Astrocyte of the hippocampus (primary cell): ENCODE measurements around the gene SHOC2.
"Not testable (repeated sequence)": the region's sequence is repeated elsewhere in the genome, so short reads cannot be mapped to it uniquely, and the experiment has no call there.

Experiments used
- DNase-seq: peaks from one replicate; pipeline ENCODE4 v3.0.0; 2011; ENCODE audit warnings: low read depth, low spot score

Gene SHOC2

DNA sequence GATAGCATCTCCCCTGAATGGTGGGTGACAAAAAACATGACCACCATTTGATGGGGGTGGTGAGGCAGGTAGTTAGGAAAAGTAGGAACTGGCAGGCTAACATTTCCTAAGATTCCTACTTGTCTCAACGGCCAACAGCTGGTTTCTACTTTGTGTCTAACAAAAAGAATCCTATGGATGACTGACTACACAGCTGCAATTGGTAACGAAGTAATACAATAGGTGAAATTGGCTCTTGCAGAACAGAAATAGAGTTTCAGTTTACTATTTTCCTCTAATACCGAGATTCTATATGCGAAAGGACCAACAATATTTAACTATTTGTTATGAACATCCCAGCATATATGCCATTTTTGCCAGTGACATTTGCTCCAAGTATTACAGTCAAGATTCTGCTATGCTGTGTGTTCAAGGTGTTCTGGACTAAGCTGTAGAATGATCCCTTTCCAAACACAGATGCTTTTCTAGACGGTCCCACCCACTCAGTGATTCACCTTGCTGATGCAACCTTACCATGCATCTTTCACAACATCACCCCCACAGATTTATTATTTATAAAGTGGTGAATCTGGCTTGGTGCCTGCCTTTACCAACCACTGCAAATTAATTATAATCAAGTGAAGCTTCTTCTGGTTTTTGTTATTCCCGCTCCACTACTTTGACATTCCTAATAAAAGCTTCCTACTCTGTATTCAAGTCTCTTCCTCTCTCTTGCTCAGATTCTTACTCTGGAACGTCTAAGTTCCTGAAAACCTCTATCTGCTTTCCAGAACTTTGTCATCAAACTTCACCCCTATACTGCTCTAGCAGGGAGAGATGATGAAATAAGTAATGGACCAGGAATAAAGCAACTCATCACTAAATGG is 17.2 kb upstream of the SHOC2 start:
- DNase-seq = peak; percentile 38

DNA sequence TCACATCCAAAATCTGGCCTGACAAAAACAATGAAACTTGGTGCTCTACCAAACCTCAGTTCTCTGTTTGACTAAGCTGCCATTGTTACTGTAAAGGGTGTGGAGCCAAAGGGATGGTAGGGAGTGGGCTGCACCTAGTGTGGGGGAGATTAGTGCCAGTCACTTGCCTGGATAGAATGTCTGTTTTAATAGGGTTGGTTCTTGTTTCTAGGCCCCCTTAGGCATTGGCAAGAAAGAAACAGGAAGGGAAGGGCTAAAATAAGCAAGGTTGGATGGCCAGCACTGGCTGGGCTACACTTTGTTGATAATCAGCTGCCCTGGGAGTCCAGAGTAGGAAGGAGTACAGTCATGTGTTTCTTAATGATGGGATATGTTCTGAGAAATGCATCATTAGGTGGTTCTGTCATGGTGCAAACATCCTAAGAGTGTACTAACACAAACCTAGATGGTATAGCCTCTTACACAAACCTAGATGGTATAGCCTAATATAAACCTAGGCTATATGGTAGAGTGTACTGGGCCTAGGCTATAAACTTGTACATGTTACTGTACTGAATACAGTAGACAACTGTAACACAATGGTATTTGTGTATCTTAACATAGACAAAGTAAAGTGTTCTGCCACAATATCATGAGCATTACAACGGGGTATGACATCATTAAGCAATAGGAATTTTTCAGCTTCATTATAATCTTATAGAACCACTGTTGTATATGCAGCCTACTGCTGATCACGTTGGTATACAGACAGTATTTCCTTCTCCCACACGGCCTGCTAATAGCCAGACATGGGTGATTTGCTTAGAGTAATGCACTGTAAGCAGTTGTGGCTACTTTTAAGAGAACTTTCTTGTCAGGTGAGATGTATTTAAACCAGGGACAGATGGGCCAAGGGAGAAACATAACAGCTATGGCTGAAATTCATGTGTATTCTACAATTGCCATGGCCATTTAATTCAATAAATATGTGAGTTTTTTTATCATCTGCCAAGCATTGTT is 15.8 kb upstream of the SHOC2 start:
- no peak for DNase-seq

DNA sequence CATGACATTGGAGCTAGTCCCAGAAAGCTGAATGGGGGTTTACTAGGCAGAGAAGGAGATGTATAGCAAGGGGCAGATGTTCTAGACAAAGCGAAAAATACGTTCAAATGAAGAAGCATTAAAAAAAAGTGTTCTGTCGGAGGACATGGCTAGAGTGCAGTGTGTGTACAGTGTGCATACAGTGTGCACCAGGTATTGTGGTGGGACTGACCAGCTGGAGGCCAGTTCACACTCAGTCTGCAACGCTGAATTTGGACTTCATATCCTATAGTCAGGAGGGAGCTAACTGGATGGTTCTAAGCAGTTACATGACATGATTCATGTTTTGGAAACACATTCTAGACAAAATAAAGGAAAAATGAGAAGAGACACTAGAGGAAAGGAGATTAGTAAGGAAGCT is 9.3 kb upstream of the SHOC2 start:
- no peak for DNase-seq

DNA sequence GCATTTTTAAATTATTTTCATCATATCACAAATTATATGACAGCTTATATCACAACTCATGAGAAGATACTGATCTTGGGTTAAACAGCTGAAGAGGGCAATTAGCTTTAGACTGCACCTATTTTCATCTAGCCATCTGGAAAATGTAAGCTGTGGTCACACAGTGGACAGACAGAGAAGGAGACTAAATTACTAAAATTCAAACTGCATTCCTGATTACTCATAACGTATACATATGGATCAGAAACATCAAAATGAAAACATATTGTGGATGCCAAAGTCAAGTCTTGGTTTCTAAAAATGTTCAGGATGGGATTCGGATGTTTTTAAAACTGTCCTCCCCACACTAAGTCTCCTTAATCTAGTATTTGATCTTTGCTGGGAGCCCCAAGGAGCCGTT is 7.0 kb upstream of the SHOC2 start:
- peak; percentile 44 for DNase-seq

DNA sequence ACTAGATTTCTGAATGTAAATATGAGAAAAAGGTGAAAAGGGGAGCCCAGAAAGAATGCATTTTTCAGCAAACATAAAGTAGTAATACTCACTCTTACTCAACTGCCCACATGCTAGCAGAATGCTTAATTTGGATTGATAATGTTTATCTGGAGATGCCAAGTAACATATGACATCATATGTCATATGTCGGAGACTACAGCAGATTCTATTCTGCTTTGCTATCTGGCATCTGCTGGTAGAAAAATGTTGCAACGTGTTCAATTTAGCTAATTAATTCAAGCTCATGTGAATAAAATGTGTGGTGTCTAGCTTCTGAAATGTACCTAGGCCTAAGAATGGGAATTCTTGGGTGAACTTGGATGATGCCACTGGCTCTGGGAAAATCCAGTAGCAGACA is 5.0 kb upstream of the SHOC2 start:
- DNase-seq = no peak

DNA sequence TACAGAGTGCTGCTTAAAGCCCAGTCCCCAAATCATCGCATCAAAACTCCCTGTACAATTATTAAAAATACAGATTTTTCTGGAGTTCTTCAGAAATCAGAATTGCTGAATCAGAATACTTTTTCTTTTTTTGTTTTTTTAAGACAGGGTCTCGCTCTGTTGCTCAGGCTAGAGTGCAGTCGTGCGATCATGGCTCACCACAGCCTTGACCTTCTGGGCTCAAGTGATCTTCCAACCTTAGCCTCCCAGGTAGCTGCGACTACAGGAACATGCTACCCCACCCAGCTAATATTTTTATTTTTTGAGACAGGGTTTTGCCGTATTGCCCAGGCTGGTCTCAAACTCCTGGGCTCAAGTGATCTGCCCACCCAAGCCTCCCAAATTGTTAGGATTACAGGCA is 4.4 kb upstream of the SHOC2 start:
- DNase-seq = no peak

DNA sequence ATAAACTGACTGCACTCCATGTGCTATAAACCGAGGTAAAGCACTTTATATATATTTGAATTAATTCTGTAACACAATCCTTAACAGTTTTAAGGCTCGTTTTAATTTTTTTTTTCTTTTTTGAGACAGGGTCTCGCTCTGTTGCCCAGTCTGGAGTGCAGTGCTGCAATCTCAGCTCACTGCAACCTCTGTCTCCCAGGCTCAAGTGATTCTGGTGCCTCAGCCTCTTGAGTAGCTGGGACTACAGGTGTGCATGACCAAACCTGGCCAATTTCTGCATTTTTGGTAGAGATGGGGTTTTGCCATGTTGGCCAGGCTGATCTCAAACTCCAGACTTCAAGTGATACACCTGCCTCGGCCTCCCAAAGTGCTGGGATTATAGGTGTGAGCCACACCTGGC is 3.8 kb upstream of the SHOC2 start:
- DNase-seq = not testable (repeated sequence)

DNA sequence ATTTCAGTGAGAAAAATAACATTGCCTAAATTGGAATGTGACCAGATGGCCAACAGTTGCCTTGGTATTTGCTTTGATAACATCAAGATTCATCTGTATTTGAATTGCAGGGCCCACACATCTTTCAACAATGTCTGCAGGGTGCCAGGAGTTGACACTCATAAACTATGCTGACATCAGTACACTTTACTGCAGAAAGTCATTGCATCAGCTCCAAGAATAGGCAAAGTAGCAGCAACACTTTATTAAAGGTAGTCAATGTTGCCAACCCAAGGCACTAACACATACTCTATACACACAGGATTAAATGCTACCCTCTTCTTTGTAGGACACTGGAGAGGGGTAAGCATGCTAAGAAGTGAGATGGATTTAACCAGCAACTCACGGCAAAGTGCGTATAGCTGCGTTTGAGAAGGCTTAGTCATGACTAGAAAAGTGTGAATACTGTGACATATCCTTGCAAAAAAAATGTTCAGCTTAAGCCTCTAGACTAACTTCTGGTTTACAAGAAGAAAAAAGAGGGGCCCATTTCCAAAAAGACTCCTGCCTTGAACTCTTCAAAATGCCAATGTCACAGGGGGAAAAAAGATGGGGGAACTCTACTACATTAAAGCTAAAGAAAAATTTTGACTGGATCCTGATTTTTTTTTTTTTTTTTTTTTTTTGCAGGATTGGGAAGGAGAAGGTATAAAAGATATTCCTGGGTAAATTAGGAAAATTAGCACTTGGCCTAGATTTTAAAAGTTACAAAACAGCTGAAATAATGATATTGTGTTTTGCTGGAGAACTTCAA is 2.7 kb upstream of the SHOC2 start:
- DNase-seq = peak; percentile 77

DNA sequence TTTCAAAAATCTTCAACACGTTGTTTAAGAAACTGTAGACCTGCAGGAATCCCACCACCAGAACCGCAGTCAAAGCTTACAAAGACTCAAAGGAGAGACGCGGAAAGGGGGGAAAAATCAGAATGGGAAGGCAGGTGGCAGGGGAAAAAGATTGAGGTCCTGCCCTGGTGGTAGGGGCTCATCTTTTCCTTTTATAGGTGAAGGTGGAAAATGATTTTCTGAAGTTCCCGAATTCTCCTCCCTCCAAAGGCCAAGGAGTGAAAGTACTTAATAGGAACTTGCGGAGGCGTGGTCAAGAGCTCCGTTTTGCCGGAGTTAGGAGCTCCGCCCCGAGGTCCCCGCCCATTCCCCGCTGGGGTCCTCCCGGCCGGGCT is 1.1 kb upstream of the SHOC2 start:
- DNase-seq = peak; percentile 98

DNA sequence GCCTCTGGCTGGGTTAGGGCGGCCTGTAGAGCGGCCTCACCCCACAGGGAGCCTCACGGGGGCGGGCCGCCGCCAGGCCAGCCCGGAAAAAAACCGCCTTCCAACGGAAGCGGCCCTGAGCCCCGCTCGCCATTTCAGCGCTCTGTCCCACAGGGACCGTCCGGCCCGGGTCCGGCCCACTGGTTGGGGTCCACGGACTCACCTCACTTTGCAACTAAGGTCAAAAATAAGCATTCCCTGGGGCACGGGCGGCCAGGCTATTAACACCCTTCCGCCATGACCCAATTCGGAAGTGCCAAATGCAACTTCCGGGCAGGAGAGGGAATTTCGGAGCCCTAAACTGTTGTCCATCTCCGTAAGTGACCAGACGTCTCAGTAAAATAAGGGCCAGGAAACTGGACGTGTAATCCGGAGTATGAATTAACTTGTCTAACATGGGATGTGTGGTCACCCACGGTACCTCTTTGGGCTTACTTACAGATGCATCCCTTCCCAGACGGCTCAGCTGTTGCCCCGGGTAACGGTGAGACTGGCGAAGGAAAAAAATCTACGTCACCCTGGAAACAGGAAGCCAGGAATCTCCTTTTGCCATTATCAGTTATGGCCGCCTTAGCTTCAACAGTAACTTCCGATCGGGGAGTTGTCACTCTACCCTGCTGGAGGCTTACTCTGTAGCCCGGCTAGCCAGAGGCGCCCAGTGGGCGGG is 608 bp upstream of the SHOC2 start, which contains the start of gene BBIP1:
Gene BBIP1 (minus strand): TSS at position 538 of the 706 bp plus-strand sequence. CDS start 1,023 bp downstream, outside the sequence.
- peak; percentile 100 for DNase-seq

DNA sequence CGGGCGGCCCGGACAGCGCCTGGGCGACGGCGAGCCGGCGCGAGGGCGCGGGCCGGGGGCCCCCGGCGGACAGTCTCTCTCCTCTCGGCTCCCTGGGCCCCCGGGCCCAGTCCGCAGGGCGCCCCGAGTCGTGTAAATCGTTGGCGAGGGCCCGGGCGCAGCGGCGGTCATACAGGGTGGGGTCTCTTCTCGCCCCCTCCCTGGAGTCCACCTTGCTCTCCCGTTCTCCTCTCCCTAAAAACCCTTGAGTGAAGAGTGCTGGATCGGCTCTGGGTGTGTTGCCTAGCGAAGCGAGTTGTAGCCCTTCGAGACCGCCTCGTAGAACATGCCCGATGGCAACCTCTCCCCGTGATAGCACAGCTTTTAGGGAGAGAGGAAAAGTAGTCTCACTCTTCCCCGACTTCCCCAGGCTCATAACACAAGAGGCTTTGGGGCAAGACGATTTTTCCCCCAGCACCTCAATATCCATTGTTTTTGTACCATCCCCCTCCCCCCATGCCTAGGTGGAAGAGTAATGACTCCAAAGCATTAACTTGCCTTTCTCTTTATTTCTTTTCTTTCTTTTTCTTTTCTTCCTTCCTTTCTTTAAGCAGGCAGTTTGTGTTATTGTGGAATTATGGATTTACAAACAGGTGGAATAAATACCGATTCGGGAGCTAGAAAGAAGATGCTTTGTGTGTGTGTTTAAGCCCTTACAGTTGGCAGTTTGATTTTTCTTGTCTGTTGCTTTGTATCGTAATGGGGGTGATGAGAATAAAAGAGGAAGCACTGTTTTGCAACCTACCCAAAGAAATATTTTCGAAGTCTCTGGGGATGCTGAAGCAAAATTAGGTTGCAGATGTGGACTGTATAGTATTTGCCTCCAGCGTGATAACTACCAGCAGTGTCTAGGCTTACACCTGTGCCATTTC is 822 bp downstream of the SHOC2 start:
- DNase-seq = peak; percentile 58

DNA sequence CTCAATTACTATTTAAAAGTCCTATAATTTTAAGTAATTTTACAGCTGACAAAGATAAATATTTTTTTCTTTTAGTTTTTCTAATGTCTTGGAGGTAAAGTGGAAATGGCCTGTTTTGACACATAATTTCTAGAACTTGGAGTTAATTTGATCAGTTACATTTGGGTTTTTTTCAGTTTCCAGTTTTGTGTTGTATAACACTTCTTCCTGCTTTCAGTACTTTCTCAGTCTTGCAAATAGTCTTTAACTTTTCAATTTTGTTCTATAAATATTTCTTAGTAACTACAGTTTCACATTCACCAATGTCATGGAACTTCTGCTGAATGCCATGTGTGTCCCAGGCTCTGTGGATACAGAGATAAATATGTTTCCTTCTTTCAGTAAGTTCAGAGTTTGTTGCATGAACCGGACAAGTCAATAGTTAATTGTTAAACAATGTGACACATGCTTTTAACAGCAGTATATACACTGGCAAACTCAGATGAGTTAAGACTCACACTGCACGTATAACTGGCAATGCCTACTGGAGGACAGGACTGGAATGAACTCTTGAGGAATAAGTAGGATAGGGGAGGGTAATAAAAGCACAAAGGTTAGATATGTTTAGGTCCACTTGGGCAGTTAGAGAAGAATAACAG is 4.6 kb downstream of the SHOC2 start:
- DNase-seq = no peak

DNA sequence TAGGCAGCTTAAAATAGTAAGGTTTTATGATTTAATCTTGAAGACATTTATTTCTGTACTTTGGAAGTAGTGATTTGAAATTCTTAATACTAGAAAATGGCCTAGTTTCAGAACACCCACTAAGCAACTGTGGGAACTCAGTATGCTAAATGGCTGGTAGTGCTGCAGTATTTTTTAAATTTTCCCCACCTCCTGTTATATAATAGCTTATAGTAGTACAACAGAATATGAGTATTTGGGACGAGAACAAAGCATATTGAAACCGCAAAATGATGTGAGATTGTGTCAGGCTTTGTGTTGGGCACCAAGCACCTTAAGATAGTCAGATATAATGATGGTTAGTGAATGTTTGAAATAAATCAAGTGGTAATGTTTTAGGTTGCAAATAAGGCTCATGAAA is 8.1 kb downstream of the SHOC2 start:
- DNase-seq = no peak

DNA sequence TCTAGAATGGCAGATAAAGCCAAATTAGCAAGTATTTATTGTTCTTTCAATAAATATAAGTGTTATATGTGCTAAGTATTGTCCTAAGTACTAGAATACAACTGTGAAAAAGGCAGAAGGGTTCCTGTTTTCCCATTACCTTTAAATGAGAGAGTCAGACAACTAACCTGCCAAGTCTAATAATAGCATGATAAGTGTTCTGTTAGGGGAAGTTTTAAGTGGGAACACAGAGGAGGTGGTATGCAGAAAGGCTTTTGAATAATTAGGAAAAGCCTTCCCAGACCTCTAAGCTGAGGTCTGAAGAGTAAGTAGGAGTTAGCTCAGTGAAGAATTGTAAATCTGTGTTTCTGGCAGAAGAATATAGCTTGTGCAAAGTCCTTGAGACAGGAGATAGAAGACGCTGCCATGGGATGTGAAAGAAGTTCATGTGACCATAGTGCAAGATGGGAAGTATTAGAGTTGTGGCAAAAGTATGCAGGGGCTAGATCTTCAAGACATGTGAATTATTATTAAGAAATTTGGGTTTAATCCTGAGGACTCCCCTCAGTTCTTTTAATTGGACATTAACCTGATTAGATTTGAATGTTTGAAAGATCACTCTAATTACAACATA is 12.5 kb downstream of the SHOC2 start:
- DNase-seq = peak; percentile 8

DNA sequence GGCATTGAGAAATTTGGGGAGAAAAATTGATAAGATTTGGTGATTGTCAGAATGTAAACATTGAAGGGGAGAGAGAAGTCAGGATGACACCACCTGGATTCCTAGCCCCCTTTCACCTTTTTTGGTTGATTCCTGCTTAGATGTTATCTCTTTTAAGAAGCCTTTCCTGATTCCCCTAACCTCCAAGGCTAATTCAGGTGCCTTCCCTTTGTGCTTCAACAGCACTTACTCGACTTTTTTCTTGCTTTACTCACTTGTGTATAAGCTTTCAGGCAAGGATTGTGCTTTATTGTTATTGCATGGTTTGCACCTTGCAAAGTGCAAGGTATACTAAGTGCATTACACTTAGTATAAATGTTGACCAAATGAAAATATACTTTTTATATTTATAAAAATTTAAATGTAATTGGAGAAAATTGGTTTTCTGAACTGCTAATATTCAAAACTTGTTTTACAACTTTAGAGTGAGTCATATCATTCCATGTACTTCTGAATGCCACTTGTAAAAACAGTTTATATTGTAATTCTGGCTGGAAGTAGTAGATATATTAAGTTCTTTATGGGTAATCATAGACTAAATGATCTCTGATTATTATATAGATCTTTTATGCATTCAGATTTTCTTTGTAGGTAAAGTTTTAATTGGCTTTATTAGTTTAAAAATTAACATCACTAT is 13.2 kb downstream of the SHOC2 start:
- DNase-seq = no peak

DNA sequence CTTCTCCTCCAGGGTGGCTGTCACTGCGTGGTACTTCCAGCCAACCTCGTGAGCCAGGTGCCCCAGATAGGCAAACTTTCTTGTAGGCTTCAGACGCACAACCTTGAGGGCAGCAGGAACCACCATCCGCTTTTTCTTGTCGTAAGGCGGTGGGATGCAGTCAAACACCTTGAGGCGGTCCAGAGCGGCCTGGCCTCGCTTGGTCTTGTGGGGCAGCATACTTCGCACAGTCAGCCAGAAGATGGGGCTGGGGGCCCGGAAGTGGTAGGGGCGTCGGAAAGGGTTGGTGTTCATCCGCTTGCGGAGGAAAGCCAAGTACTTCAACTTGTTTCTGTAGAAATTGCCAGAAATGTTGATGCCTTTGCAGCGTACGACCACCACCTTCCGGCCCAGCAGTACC is 17.4 kb downstream of the SHOC2 start:
- DNase-seq = no peak

DNA sequence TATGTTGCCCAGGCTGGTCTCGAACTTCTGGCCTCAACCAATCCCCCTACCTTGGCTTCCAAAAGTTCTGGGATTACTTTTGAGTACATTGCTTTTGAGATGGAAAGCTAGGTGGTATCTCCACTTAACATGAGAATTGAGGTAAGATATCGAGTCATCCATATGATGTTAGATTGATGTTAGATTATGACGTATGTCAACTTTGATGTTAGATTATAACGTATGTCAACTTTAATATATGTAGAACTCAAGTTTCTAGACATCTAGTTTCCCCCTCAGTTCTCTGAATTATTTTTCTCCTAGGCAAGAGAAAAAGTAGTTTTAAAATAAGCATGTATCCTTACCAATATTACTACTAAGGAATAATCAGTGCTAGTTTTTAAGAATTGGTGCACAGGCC is 20.0 kb downstream of the SHOC2 start:
- DNase-seq = no peak

DNA sequence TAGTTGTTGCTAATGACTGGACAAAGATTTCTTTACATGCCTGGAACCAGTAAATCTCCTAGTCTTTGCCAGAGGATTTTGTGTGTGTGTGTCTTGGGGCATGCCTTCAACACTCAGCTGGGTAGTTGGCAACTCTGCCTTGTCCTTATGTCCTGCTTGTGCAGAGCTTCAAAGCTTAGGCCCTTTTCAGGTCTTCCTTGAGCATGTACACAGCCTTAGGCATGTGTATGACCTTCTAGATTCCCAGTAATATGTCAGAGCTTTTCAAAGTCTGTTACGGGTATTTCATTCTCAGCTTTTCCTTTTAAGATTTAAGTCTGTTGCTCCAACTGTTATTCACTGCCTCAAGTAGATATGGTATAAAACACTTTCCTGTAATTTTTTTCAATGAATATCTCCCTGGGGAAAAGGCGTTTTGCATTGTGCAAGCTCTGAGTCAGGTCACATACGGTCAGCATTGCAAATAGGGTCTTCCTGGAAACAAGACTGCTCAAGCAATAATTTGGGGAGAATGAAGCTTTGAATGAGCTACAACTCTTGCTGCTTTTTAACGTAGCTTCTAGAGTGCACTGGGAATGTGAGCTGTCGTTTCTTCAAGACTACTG is 25.5 kb downstream of the SHOC2 start:
- no peak for DNase-seq
